ENCODE data around the gene KLHL40.

The KLHL40 gene

DNA sequence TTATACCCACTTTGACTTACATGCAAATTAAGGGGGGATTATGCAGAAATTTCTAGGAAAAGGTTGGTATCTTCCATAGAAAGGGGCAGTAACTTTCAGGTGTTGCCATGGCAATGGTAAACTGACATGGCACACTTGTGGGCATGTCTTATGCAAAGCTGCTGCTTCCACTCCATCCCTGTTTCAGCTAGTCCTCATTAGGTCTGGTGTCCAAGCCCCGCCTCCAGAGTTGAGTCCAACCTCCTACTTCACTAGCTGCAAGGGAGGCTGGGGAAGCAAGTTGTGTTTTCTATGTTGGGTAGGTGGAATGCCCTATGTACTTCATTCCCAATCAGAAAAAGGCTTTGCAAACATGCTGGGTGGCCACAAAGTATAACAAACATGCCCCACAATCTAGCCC, 14.7 kb upstream of the KLHL40 start:
- DNase-seq (ENCODE audit: low read depth, low spot score): no peak
- CTCF ChIA-PET: interaction anchor here (1.7 kb wide), 1 partner anchor 74 kb away, joined by 11 read pairs; no protein-coding TSS in a partner anchor
- no peak overlapping the region for H3K4me3 ChIP-seq (ENCODE audit: low read depth, low read length)
- POLR2A ChIA-PET: no interaction called here
- TF ChIP-seq, protein P1, sequence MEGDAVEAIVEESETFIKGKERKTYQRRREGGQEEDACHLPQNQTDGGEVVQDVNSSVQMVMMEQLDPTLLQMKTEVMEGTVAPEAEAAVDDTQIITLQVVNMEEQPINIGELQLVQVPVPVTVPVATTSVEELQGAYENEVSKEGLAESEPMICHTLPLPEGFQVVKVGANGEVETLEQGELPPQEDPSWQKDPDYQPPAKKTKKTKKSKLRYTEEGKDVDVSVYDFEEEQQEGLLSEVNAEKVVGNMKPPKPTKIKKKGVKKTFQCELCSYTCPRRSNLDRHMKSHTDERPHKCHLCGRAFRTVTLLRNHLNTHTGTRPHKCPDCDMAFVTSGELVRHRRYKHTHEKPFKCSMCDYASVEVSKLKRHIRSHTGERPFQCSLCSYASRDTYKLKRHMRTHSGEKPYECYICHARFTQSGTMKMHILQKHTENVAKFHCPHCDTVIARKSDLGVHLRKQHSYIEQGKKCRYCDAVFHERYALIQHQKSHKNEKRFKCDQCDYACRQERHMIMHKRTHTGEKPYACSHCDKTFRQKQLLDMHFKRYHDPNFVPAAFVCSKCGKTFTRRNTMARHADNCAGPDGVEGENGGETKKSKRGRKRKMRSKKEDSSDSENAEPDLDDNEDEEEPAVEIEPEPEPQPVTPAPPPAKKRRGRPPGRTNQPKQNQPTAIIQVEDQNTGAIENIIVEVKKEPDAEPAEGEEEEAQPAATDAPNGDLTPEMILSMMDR (IDR thresholded peaks at IDR 0.05; ENCODE audit: insufficient read depth, low read length, missing control alignments): no peak

DNA sequence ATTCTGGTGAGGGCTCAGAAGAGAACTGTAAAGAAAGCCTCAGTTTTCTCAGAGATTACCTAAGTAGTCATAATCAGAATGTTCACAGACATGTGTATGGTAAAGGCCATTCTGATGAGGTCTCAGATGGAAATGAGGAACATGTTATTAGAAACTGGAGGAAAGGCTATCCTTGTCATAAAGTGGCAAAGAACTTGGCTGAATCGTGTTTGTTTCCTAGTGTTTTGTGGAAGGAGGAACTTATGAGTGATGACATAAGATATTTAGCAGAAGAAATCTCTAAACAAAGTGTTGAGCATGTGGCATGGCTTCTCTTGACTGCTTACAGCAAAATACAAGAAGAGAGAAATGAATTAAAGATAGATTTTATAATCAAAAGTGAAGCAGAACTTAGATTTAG, 12.8 kb upstream of the KLHL40 start:
- TF ChIP-seq, protein P1 (IDR thresholded peaks at IDR 0.05; ENCODE audit: insufficient read depth, low read length, missing control alignments): no peak
- no peak for DNase-seq (ENCODE audit: low read depth, low spot score)
- ChIA-PET POLR2A (no interaction called here), CTCF (no interaction called here)
- H3K4me3 ChIP-seq (ENCODE audit: low read depth, low read length): no peak overlapping the region

DNA sequence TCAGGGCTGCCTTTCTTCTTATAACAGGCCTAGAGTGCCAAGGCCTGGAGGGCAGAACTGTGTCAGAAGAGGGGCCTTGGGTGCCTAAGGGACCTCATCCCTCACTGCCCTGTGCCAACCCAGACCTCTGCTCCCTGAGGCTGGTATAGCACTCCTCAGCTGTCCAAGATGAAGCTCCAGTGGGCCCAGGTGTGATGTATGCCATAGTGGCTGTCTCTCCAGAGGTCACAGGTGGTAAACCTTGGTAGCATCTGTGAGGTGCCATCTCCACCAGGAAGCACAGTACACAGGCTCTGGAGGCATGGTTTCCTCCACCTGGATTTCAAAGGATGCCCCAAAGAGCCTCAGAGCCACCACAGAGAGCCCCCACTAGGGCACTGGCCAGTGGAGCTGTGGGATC, 12.3 kb upstream of the KLHL40 start:
- H3K4me3 ChIP-seq (ENCODE audit: low read depth, low read length): no peak overlapping the region
- DNase-seq (ENCODE audit: low read depth, low spot score): no peak
- ChIA-PET POLR2A (no interaction called here), CTCF (no interaction called here)
- TF ChIP-seq, protein P1 (IDR thresholded peaks at IDR 0.05; ENCODE audit: insufficient read depth, low read length, missing control alignments): no peak

DNA sequence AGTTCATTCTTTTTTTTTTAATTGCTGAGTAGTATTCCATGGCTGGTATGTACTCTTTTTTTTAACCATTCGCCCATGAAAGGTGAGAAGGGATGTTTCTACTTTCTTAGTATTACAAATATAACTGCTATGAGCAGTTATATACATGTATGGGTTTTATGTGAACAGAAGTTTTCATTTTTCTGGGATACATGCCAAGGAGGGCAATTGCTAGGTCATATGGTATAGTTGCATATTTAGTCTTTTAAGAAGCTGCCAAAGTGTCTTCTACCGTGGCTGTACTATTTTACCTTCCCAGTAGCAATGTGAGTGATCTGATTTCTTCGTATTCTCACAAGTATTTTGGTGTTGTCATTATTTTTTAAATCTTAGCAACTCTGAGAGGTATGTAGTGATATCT, 11.2 kb upstream of the KLHL40 start:
- TF ChIP-seq, protein P1 (IDR thresholded peaks at IDR 0.05; ENCODE audit: insufficient read depth, low read length, missing control alignments): no peak
- DNase-seq (ENCODE audit: low read depth, low spot score): no peak
- H3K4me3 ChIP-seq (ENCODE audit: low read depth, low read length): no peak overlapping the region
- POLR2A ChIA-PET: interaction anchor here (0.8 kb wide), 1 partner anchor 10 kb away, joined by 4 read pairs; no protein-coding TSS in a partner anchor
- CTCF ChIA-PET: no interaction called here

DNA sequence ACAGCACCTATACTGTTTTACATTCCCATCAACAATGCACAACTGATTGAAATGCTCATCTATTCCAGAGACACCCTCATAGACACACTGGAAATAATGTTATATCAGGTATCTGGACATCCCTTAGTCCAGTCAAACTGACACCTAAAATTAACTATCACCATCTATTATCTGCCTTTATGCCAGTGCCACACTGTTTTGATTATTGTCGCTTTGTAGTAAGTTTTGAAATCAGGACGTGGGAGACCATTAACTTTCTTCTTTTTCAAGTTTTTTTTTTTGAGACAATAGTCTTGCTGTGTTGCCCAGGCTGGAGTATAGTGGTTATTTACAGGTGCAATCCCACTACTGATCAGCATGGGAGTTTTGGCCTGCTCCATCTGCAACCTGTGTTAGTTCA, 9.4 kb upstream of the KLHL40 start:
- POLR2A ChIA-PET: no interaction called here
- TF ChIP-seq, protein P1 (IDR thresholded peaks at IDR 0.05; ENCODE audit: insufficient read depth, low read length, missing control alignments): no peak
- no peak overlapping the region for H3K4me3 ChIP-seq (ENCODE audit: low read depth, low read length)
- CTCF ChIA-PET: no interaction called here
- no peak for DNase-seq (ENCODE audit: low read depth, low spot score)

DNA sequence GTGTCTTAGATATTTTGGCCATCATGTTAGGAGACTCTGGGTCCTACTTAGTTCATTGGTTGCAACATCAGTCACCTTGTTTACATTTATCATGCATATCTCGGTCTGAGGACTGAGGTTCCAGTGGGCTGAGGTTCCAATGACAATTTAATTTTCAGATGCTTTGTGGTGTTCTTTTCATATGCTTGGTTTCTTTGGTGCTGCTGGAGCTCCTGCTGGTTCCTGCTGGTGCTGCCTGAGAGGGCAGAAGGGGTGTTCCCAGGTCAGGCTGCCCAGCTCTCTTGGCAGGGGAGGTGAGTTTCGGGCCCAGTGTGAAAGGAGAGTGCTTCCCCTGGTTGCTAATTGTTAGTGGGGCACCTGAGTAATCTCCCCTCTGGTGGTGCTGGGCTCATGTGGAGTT, 6.9 kb upstream of the KLHL40 start:
- no peak for DNase-seq (ENCODE audit: low read depth, low spot score)
- TF ChIP-seq, protein P1 (IDR thresholded peaks at IDR 0.05; ENCODE audit: insufficient read depth, low read length, missing control alignments): no peak
- H3K4me3 ChIP-seq (ENCODE audit: low read depth, low read length): no peak overlapping the region
- CTCF ChIA-PET: no interaction called here
- POLR2A ChIA-PET: no interaction called here
